SK-N-SH treated with all-trans-retinoic acid at 6 μM for 48 hours (cell line): ENCODE measurements around the gene TCTA.

ENCODE experiments used
- ATAC-seq: fragments of 200-7000 bp; cut with Tn5 transposase; 3 replicates; pipeline ENCODE4 v1.9.1; 2020; ENCODE audit warnings: mild to moderate bottlenecking, moderate library complexity
- ARNTL ChIP-seq: fragments of 450-650 bp; formaldehyde crosslinking; IDR thresholded peaks from 2 replicates; pipeline ENCODE4 v1.5.0; 2020; ENCODE audit warnings: low read depth, mild to moderate bottlenecking, moderate library complexity, borderline replicate concordance
- BACH2 ChIP-seq: fragments of 250-450 bp; sonication (Bioruptor Pico); IDR thresholded peaks from 2 replicates; pipeline ENCODE4 v1.9.0; 2021; ENCODE audit warnings: mild to moderate bottlenecking, borderline replicate concordance
- CSDC2 ChIP-seq: fragments of 250-450 bp; sonication (Bioruptor Pico); IDR thresholded peaks from 2 replicates; pipeline ENCODE4 v1.5.0; 2020; ENCODE audit warnings: mild to moderate bottlenecking, moderate library complexity
- GLIS3 ChIP-seq: fragments of 250-450 bp; sonication (Bioruptor Pico); IDR thresholded peaks from 2 replicates; pipeline ENCODE4 v1.5.0; 2020; ENCODE audit warnings: mild to moderate bottlenecking, moderate library complexity
- ISL1 ChIP-seq: fragments of 250-450 bp; sonication (Bioruptor Pico); IDR thresholded peaks from 2 replicates; pipeline ENCODE4 v2.1.2; 2022; ENCODE audit warnings: mild to moderate bottlenecking, moderate library complexity
- OSR1 ChIP-seq: fragments of 250-450 bp; sonication (Bioruptor Pico); IDR thresholded peaks from 2 replicates; pipeline ENCODE4 v1.8.0; 2022; ENCODE audit warnings: moderate library complexity, mild to moderate bottlenecking, inconsistent platforms
- SNAI2 ChIP-seq: fragments of 250-450 bp; sonication (Bioruptor Pico); IDR thresholded peaks from 2 replicates; pipeline ENCODE4 v1.5.0; 2020; ENCODE audit warnings: mild to moderate bottlenecking, moderate library complexity
- TCF4 ChIP-seq: fragments of 250-450 bp; sonication (Bioruptor Pico); IDR thresholded peaks from 2 replicates; pipeline ENCODE4 v1.8.0; 2021; ENCODE audit warnings: mild to moderate bottlenecking, moderate library complexity, borderline replicate concordance
- TOX ChIP-seq: fragments of 250-450 bp; sonication (Bioruptor Pico); IDR thresholded peaks from 2 replicates; pipeline ENCODE4 v1.8.0; 2021; ENCODE audit warnings: mild to moderate bottlenecking, moderate library complexity, borderline replicate concordance
- ZC3H10 ChIP-seq: fragments of 250-450 bp; sonication (Bioruptor Pico); IDR thresholded peaks from 2 replicates; pipeline ENCODE4 v1.5.1; 2021; ENCODE audit warnings: mild to moderate bottlenecking, moderate library complexity
- ZFP3 ChIP-seq: fragments of 250-450 bp; sonication (Bioruptor Pico); IDR thresholded peaks from 2 replicates; pipeline ENCODE4 v1.5.0; 2020; ENCODE audit warnings: mild to moderate bottlenecking, moderate library complexity
- ZFP30 ChIP-seq: fragments of 450-650 bp; formaldehyde crosslinking; IDR thresholded peaks from 2 replicates; pipeline ENCODE4 v1.5.0; 2022; ENCODE audit warnings: mild to moderate bottlenecking, moderate library complexity
- ZNF565 ChIP-seq: fragments of 450-650 bp; formaldehyde crosslinking; conservative IDR thresholded peaks from 2 replicates; pipeline ENCODE4 v1.5.0; 2020; ENCODE audit warnings: low read depth, mild to moderate bottlenecking, moderate library complexity
- ZNF8 ChIP-seq: fragments of 450-650 bp; formaldehyde crosslinking; IDR thresholded peaks from 2 replicates; pipeline ENCODE4 v1.5.0; 2020; ENCODE audit warnings: mild to moderate bottlenecking, moderate library complexity
- TF ChIP-seq, protein P1 (sequence below): fragments of 250-450 bp; sonication (Bioruptor Pico); IDR thresholded peaks from 2 replicates; pipeline ENCODE4 v1.8.0; 2020; ENCODE audit warnings: mild to moderate bottlenecking, moderate library complexity, borderline replicate concordance
- TF ChIP-seq, protein P2 (sequence below): fragments of 250-450 bp; sonication (Bioruptor Pico); IDR thresholded peaks from 2 replicates; pipeline ENCODE4 v1.5.1; 2020; ENCODE audit warnings: low read depth, mild to moderate bottlenecking, moderate library complexity
- TF ChIP-seq, protein P3 (sequence below): fragments of 250-450 bp; sonication (Bioruptor Pico); IDR thresholded peaks from 2 replicates; pipeline ENCODE4 v1.8.0; 2021; ENCODE audit warnings: low read depth, mild to moderate bottlenecking, moderate library complexity, borderline replicate concordance
- TF ChIP-seq, protein P4 (sequence below): fragments of 250-450 bp; sonication (Bioruptor Pico); IDR thresholded peaks from 2 replicates; pipeline ENCODE4 v1.5.1; 2021; ENCODE audit warnings: mild to moderate bottlenecking, moderate library complexity
- TF ChIP-seq, protein P5 (sequence below): fragments of 250-450 bp; sonication (Bioruptor Pico); IDR thresholded peaks from 2 replicates; pipeline ENCODE4 v1.5.0; 2020; ENCODE audit warnings: mild to moderate bottlenecking, moderate library complexity

Gene TCTA

DNA sequence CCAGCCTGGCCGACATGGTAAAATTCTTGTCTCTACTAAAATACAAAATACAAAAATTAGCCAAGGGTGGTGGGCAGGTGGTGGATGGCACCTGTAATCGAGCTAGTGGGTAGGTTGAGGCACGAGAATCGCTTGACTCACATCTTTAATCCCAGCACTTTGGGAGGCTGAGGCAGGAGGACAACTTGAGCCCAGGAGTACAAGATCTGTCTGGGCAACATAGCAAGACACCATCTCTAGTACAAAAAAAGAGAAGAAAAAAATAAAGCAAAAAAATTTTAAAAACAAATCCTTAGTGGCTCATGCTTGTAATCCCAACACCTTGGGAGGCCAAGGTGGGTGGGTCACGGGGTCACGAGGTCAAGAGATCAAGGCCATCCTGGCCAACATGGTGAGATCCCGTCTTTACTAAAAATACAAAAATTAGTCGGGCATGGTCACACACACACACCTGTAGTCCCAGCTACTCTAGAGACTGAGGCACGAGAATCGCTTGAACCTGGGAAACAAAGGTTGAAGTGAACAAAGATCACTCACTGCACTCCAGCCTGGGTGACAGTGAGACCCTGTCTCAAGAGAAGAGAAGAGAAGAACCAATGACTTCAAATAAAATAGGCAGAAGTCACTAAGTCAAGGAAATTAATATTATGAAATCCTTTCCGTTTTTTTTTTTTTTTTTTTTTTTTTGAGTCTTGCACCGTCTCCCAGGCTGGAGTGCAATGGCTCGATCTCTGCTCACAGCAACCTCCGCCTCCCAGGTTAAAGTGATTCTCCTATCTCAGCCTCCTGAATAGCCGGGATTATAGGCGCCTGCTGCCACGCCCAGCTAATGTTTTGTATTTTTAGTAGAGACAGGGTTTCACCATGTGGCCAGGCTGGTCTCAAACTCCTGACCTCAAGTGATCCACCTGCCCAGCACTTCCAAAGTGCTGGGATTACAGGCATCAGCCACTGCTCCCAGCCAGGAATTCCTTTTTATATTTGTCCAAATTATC is 5.4 kb upstream of the TCTA start:
- TF ChIP-seq TOX (CRISPR knock-in tag) (no peak), CSDC2 (CRISPR knock-in tag) (no peak), ZNF565 (CRISPR knock-in tag) (no peak), TCF4 (CRISPR knock-in tag) (no peak), BACH2 (CRISPR knock-in tag) (no peak), ZNF8 (no peak), OSR1 (CRISPR knock-in tag) (no peak), ZFP3 (CRISPR knock-in tag) (no peak), ZFP30 (no peak)
- TF ChIP-seq, protein P1, sequence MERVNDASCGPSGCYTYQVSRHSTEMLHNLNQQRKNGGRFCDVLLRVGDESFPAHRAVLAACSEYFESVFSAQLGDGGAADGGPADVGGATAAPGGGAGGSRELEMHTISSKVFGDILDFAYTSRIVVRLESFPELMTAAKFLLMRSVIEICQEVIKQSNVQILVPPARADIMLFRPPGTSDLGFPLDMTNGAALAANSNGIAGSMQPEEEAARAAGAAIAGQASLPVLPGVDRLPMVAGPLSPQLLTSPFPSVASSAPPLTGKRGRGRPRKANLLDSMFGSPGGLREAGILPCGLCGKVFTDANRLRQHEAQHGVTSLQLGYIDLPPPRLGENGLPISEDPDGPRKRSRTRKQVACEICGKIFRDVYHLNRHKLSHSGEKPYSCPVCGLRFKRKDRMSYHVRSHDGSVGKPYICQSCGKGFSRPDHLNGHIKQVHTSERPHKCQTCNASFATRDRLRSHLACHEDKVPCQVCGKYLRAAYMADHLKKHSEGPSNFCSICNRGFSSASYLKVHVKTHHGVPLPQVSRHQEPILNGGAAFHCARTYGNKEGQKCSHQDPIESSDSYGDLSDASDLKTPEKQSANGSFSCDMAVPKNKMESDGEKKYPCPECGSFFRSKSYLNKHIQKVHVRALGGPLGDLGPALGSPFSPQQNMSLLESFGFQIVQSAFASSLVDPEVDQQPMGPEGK, result no peak
- TF ChIP-seq, protein P2, sequence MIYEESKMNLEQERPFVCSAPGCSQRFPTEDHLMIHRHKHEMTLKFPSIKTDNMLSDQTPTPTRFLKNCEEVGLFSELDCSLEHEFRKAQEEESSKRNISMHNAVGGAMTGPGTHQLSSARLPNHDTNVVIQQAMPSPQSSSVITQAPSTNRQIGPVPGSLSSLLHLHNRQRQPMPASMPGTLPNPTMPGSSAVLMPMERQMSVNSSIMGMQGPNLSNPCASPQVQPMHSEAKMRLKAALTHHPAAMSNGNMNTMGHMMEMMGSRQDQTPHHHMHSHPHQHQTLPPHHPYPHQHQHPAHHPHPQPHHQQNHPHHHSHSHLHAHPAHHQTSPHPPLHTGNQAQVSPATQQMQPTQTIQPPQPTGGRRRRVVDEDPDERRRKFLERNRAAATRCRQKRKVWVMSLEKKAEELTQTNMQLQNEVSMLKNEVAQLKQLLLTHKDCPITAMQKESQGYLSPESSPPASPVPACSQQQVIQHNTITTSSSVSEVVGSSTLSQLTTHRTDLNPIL (CRISPR knock-in tag), result no peak
- TF ChIP-seq, protein P3, sequence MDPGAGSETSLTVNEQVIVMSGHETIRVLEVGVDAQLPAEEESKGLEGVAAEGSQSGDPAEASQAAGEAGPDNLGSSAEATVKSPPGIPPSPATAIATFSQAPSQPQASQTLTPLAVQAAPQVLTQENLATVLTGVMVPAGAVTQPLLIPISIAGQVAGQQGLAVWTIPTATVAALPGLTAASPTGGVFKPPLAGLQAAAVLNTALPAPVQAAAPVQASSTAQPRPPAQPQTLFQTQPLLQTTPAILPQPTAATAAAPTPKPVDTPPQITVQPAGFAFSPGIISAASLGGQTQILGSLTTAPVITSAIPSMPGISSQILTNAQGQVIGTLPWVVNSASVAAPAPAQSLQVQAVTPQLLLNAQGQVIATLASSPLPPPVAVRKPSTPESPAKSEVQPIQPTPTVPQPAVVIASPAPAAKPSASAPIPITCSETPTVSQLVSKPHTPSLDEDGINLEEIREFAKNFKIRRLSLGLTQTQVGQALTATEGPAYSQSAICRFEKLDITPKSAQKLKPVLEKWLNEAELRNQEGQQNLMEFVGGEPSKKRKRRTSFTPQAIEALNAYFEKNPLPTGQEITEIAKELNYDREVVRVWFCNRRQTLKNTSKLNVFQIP (CRISPR knock-in tag), result no peak
- TF ChIP-seq, protein P4, sequence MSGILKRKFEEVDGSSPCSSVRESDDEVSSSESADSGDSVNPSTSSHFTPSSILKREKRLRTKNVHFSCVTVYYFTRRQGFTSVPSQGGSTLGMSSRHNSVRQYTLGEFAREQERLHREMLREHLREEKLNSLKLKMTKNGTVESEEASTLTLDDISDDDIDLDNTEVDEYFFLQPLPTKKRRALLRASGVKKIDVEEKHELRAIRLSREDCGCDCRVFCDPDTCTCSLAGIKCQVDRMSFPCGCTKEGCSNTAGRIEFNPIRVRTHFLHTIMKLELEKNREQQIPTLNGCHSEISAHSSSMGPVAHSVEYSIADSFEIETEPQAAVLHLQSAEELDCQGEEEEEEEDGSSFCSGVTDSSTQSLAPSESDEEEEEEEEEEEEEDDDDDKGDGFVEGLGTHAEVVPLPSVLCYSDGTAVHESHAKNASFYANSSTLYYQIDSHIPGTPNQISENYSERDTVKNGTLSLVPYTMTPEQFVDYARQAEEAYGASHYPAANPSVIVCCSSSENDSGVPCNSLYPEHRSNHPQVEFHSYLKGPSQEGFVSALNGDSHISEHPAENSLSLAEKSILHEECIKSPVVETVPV (CRISPR knock-in tag), result no peak
- no peak for ATAC-seq

DNA sequence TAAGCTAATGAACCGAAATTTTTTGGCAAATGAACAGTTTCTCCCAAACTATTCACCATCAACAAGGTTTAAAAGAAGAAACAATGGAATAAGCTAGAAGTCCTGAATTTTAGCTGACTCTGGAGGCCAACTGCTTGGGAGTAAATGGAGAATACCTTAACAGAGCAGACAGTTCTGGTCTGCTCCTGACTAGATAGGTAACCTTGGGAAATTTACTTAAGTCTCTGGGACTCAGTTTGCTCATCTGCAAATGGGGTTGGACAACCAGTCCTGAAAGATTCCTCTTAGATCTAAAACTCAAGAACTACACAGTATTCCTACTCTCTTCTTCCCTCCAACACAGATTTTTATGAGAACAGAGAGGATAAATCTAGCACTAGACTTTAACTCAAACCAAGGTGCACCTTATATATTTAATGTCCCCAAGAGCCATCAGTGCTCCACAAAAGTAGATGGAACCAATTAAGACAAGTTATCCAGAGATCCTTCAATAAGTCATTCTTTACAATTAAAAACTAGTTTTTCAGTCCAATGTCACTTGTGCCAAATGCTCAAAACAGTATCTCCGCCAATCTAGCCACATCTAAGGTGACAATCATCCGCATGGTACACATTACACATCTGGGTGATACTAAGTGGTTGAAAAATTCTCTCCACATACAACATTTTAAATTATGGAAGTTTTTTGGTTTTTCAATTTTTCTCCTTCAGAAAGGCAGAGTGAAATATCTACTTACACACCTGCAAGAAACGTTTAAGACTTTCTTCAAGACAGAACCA is 2.0 kb upstream of the TCTA start:
- TF ChIP-seq, protein P2 (CRISPR knock-in tag), result no peak
- TF ChIP-seq SNAI2 (CRISPR knock-in tag) (no peak), ZNF565 (CRISPR knock-in tag) (no peak), ZC3H10 (CRISPR knock-in tag) (no peak), TCF4 (CRISPR knock-in tag) (no peak), GLIS3 (no peak), ISL1 (CRISPR knock-in tag) (no peak), ARNTL (CRISPR knock-in tag) (no peak), CSDC2 (CRISPR knock-in tag) (no peak)
- TF ChIP-seq, protein P3 (CRISPR knock-in tag), result no peak
- TF ChIP-seq, protein P1, result no peak
- TF ChIP-seq, protein P5, sequence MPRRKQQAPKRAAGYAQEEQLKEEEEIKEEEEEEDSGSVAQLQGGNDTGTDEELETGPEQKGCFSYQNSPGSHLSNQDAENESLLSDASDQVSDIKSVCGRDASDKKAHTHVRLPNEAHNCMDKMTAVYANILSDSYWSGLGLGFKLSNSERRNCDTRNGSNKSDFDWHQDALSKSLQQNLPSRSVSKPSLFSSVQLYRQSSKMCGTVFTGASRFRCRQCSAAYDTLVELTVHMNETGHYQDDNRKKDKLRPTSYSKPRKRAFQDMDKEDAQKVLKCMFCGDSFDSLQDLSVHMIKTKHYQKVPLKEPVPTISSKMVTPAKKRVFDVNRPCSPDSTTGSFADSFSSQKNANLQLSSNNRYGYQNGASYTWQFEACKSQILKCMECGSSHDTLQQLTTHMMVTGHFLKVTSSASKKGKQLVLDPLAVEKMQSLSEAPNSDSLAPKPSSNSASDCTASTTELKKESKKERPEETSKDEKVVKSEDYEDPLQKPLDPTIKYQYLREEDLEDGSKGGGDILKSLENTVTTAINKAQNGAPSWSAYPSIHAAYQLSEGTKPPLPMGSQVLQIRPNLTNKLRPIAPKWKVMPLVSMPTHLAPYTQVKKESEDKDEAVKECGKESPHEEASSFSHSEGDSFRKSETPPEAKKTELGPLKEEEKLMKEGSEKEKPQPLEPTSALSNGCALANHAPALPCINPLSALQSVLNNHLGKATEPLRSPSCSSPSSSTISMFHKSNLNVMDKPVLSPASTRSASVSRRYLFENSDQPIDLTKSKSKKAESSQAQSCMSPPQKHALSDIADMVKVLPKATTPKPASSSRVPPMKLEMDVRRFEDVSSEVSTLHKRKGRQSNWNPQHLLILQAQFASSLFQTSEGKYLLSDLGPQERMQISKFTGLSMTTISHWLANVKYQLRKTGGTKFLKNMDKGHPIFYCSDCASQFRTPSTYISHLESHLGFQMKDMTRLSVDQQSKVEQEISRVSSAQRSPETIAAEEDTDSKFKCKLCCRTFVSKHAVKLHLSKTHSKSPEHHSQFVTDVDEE (CRISPR knock-in tag), result no peak
- TF ChIP-seq, protein P4 (CRISPR knock-in tag), result no peak
- no peak for ATAC-seq
